B cell (primary cell): ENCODE measurements around the gene TTC28.
"Not testable (repeated sequence)": the region's sequence is repeated elsewhere in the genome, so short reads cannot be mapped to it uniquely, and the experiment has no call there.

Experiments
- EZH2 ChIP-seq: IDR thresholded peaks from 2 replicates; pipeline ENCODE4 v1.6.1; 2012; ENCODE audit warnings: borderline replicate concordance, low read depth, mild to moderate bottlenecking, moderate library complexity, low read length; ENCODE audit not compliant: insufficient read depth, poor library complexity, severe bottlenecking
- TF ChIP-seq, protein P1 (sequence below): fragments of 200-600 bp; IDR thresholded peaks from one replicate; pipeline ENCODE4 v1.8.0; 2022; ENCODE audit warnings: antibody characterized with exemption, mild to moderate bottlenecking

- not testable (repeated sequence) for TF ChIP-seq EZH2
- TF ChIP-seq, protein P1, sequence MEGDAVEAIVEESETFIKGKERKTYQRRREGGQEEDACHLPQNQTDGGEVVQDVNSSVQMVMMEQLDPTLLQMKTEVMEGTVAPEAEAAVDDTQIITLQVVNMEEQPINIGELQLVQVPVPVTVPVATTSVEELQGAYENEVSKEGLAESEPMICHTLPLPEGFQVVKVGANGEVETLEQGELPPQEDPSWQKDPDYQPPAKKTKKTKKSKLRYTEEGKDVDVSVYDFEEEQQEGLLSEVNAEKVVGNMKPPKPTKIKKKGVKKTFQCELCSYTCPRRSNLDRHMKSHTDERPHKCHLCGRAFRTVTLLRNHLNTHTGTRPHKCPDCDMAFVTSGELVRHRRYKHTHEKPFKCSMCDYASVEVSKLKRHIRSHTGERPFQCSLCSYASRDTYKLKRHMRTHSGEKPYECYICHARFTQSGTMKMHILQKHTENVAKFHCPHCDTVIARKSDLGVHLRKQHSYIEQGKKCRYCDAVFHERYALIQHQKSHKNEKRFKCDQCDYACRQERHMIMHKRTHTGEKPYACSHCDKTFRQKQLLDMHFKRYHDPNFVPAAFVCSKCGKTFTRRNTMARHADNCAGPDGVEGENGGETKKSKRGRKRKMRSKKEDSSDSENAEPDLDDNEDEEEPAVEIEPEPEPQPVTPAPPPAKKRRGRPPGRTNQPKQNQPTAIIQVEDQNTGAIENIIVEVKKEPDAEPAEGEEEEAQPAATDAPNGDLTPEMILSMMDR: not testable (repeated sequence)
Observed at GRCh38 chr22:28530565-28530964, 149.1 kb downstream of the TTC28 start.
